Limb (tissue), 2 donors: ENCODE data around the gene GARNL3.

Experiments
- DNase-seq, 2 donors: peaks; one replicate each; pipeline ENCODE4 v3.0.0-alpha.2; 2016; ENCODE audit errors: extremely low spot score in 2 of 2

The GARNL3 gene

DNA sequence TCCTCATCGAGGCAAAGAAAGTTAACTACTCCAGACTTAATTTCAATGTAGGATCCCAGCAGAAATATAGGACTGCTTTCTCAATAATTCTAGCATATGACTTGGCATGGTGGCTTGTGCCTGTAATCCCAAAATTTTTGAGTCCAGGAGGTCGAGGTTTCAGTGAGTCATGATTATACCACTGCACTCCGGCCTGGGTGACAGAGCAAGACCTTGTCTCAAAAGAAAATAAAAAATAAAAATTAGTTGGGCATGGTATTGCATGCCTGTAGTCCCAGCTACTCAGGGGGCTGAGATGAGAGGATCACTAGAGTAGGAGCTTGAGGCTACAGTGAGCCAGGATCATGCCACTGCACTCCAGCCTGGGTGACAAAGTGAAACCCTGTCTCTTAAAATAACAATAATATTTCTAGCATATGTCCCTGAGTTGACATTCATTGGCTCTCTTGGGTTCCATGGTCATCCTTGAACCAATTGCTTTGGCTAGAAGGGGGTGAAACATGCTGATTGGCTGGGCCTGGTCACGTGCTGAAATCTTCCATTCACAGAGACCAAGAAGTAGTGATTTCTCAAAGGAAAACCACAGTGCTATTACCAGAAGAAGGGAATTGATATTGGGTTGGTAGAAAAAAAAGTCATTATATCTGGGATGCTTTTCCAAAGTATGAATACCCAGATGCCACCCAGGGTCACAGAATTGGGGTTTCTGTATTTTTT lies 31.6 kb upstream of the GARNL3 start:
- no peak for DNase-seq

DNA sequence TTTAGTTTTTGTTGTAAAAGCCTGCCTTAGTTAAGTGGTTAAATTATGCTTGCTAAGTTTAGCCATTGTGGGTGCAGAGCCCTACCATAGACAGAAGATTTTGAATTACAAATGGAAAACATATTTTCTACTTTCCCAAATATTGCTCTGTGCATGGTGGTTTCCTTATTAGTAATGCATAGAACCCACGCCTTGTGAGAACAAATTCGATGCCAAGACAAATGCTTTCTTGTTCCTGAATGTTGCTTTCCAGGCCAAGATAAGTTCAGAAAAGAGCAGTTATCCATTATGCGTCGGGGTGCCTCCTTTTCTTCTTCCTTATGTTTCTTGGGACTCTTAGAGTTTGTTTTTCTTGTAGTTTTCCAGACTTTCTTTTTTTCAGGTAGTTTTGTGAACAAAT lies 31.0 kb upstream of the GARNL3 start:
- DNase-seq = peak in 1 of 2 donors; percentile 35

- no peak for DNase-seq
Observed at GRCh38 chr9:127233989-127234388, 30.6 kb upstream of the GARNL3 start.

- no peak for DNase-seq
Observed at GRCh38 chr9:127237801-127238200, 26.8 kb upstream of the GARNL3 start.

DNA sequence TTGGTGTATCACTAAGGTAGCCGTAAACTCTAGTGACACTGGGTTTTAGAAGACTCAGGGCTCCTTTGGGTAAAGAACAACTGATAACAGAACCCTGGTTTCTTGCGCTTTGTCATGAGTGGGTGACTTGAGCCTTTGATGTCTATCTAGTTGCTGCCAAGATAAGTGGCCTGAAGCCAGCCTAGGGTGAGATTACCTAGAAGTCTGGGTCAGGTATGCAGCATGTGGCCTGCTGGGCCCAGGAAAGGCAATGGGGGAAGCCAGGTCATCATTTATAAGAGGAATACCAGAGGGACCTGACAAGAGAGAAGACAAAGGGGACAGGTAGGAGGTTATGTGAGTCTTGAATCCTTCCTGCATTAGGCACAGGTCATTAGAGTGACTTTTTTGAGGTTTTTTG lies 23.2 kb upstream of the GARNL3 start:
- no peak for DNase-seq

DNA sequence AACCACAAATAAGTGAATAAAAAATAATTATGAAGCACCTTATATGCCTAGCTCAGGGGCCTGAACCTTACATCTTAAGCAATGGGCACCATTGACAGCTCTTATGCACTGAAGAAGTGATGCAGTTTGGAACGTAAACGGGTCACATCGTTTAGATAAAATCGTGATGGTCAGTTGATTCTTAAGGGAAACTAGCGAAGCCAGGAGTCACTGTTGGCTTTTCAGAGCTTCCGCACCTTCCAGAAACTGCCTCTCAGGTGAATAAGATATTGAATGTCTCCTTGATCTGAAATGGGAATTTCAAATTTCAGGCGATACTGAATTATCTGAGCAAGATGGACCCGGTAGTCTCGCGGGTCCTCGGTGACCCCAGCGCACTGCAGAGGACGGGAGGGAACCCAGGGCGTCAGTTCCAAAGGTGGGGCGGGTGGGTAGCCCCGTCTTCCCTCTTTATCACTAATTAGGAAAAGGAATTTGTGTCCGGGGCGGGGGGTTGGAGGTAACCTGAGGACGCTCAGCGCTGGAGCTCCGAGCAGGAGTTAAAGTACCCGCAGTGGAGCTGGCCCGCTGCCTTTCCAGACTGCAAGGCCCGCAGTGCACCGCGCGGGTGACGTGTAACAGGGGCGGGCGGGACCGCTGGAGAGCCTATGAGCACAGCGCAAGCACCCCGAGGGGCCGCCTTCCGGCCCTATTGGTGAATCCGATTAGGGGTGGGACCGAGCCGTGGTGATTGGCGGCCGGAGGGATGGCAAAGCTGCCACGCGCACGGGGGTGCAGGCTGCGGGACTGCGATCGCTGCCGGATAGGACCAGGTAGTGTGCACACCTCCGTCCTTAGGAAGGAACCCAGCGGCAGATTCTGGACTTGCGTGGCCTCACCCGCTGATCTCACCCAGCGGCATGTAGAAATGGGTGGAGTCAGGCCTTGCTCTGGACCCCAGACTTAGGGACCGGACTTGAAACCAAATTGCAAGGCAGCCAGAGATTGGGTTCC lies 19.7 kb upstream of the GARNL3 start:
- peak; percentile 97 to 98 for DNase-seq

DNA sequence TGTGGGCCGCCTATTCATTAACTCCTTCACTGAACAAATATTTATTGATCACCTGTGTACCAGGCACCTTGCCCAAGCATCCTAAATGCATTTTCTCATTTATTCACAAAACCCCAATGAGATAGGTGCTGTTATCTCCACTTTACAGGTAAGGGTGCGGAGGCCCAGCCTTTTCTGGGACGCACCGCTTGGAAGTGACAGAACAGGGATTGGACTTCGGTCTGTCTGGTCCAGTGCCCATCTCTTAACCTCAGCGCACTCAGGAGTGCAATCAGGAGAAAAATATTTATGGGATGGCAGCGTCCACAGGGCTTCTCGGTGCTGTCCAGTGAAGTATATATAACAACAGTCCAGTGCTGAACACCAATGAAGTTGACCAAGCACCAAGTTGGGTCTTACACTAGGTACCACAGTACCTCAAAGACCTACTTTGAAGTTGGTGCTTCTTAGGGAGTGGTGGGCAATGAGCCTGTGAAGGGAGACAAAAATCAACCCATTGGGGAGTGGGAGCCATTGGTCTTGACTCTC lies 18.9 kb upstream of the GARNL3 start:
- DNase-seq = no peak

DNA sequence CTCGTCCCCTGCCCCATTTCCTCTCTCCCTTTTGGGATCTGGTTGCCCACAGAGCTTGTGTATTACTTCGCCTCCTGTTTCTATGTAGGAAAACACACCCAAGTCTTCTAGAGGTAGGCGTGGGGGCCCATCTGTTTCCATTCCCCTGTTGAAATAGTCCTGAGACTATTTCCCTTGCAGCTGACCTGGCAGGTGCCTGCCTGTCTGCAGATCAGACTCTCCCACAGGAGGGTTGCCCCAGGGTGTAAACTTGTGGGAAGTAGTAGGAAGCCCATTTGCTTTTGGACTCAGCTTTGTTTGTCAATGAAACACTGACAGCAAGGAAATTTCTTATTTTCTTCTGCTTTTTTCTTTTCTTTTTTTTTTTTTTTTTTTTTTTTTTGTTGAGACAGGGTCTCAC lies 16.3 kb upstream of the GARNL3 start:
- no peak for DNase-seq

GRCh38 chr9:127249877-127250276 lies 14.7 kb upstream of the GARNL3 start:
- no peak for DNase-seq

GRCh38 chr9:127250896-127251391 lies 13.6 kb upstream of the GARNL3 start:
- no peak for DNase-seq

DNA sequence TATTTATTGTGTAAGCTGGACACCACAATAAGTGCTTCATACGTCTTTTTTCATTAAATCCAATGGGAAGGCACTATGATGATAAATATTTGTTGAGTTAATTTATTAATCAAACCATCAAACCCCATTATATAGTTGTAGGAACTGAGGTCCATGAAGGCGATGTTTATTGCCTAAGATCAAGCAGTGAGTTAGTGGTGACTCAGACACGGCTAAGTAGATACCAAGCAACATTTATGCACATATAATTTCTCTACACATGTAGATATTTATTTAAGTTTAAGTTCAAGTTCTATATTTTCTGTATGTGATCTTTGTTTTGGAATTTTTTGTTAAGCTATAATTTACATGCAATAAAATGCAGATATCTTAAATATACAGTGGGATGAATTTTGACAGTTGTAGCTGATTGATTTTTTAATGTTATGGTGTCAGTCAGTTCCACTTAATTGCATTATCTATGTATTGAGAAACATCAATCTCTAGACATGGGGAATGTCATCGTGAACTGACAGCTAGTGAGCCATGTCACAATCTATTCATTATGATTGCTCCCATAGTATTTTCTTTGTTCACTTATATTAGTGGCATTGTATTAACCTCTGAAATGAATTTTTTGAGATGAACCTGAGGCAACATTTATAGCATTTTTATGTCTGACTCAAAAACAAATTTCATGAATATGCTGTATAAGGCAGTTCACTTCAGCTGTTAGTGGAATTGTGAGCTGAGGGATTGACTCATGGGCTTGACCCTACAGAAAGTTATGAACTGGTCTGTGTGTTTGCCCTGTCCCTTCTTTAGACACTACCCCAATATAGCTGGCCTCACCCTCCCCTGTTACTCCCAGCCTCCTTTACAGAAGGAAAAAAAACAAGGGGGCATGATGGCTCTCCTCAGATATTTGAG lies 11.9 kb upstream of the GARNL3 start:
- no peak for DNase-seq

DNA sequence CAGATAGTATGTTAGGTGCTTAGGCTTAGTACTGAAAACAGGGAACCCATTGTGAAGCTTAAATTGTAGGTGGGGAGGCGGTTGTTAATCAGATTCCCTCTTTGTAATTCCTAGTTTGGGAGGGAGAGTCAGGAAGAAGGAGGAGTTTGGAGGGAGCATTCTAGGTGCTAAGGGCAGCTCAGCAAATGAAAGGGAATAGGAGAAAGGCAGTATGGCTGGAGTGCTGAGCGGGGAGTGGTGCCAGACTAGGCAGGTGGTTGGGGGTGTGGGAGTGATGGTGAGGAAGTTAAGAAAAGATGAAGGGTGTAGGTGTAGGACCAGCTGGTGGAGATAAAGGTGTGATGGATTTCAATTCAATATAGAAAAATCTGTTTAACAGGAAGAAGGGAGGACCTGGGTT lies 11.1 kb upstream of the GARNL3 start:
- no peak for DNase-seq

GRCh38 chr9:127255692-127256091 lies 8.9 kb upstream of the GARNL3 start:
- DNase-seq = no peak

DNA sequence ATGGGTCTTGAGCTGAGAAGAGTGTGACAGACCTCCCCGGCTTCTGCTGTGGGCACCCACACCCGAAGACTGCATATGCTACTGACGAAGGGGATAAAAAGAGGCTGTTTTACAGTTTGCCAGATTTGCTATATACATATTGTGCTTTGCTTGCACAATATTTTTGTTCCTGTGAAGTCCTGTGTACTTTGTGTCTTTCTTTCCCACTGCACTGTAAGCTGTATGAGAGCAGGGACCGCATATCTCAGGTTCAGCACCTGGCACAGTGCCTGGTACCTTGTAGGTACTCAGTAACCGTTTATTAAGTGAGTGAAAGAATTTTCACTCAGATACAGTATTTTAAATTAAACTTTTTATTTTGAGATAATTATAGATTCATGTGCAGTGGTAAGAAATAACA lies 8.2 kb upstream of the GARNL3 start:
- DNase-seq = no peak

GRCh38 chr9:127258606-127259471 lies 5.7 kb upstream of the GARNL3 start:
- no peak for DNase-seq

DNA sequence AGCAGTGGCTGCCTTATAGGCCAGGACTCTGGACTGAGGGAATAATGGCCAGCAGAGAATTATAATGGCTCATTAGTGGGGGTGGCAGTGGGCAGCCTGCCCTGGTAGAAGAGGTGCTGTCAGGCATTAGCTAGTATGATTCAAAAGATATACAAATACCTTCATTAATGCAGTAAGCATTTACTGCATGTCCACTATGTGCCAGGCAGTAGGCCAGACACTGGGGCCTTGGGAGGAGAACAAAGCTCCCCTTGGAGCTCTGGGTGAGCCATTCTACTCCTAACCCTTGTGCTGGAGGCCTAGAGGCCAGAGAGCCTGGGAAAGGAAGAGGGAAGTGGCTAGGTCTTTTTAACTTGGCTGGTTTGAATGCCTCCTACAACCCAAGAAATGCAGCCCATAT lies 2.0 kb upstream of the GARNL3 start:
- DNase-seq = no peak

DNA sequence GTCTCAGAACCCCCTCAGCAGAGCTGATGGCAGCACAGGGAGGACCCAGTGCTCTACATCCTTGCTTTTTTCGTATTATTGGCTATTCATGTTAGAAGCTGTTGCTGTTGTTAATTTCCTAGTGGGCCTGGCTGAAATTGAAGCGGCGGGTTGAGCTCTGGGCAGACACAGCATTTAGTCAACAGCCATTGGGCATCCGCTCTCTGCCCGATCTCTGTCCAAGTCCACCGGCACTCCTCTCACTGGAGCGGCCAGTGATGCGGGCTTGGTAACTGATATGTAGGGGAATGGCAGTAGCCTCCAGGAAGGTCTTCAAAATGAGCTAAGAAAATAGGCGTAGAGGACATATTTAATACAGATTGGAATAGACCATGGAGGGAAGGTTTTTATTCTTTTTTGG lies 1.3 kb upstream of the GARNL3 start:
- DNase-seq = no peak

- no peak for DNase-seq
Observed at GRCh38 chr9:127263664-127264063, 910 bp upstream of the GARNL3 start.

GRCh38 chr9:127267793-127268525 lies 3.4 kb downstream of the GARNL3 start:
- no peak for DNase-seq

GRCh38 chr9:127269449-127269848 lies 4.9 kb downstream of the GARNL3 start:
- DNase-seq = no peak
